NB4 (cell line): ENCODE measurements around the gene LEKR1.
"Not testable (repeated sequence)": the region's sequence is repeated elsewhere in the genome, so short reads cannot be mapped to it uniquely, and the experiment has no call there.

Experiments
- MYC ChIP-seq: IDR thresholded peaks from 2 replicates; pipeline ENCODE4 v1.6.1; 2011; ENCODE audit warnings: low read depth, low read length
- POLR2A ChIP-seq: IDR thresholded peaks from 2 replicates; pipeline ENCODE4 v1.6.1; 2011; ENCODE audit warnings: mild to moderate bottlenecking; ENCODE audit not compliant: insufficient read length; ENCODE audit errors: extremely low read depth
- TF ChIP-seq, protein P1 (sequence below): IDR thresholded peaks from one replicate; pipeline ENCODE4 v1.5.1; 2012; ENCODE audit warnings: low read depth, low read length
- TF ChIP-seq, protein P2 (sequence below): IDR thresholded peaks from 2 replicates; pipeline ENCODE4 v1.6.1; 2011; ENCODE audit warnings: low read depth, low read length

DNA sequence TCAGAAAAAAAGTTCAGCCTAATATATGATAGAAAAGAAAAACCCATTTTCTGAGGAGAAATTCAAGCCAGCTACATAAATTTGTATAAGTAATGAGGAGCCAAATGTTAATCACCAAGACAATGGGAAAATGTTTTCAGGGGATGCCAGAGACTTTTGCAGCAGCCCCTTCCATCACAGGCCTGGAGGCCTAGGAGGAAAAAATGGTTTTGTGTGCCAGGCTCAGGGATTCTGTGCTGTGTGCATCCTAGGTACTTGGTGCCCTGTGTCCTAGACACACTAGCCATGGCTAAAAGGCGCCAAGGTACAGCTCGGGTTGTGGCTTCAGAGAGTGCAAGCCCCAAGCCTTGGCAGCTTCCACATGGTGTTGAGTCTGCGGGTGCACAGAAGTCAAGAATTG is 53.3 kb downstream of the LEKR1 start:
- not testable (repeated sequence) for TF ChIP-seq POLR2A, MYC
- TF ChIP-seq, protein P1, sequence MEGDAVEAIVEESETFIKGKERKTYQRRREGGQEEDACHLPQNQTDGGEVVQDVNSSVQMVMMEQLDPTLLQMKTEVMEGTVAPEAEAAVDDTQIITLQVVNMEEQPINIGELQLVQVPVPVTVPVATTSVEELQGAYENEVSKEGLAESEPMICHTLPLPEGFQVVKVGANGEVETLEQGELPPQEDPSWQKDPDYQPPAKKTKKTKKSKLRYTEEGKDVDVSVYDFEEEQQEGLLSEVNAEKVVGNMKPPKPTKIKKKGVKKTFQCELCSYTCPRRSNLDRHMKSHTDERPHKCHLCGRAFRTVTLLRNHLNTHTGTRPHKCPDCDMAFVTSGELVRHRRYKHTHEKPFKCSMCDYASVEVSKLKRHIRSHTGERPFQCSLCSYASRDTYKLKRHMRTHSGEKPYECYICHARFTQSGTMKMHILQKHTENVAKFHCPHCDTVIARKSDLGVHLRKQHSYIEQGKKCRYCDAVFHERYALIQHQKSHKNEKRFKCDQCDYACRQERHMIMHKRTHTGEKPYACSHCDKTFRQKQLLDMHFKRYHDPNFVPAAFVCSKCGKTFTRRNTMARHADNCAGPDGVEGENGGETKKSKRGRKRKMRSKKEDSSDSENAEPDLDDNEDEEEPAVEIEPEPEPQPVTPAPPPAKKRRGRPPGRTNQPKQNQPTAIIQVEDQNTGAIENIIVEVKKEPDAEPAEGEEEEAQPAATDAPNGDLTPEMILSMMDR = not testable (repeated sequence)
- TF ChIP-seq, protein P2, sequence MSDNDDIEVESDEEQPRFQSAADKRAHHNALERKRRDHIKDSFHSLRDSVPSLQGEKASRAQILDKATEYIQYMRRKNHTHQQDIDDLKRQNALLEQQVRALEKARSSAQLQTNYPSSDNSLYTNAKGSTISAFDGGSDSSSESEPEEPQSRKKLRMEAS = not testable (repeated sequence)
